Dendritic cell treated with granulocyte-macrophage colony-stimulating factor and Interleukin-4, amounts not matched to agents 40 ng/mL and 50 ng/mL, for 4 days (primary cell): Measurements from ENCODE around the gene PRAMEF6.
"Not testable (repeated sequence)": the region's sequence is repeated elsewhere in the genome, so short reads cannot be mapped to it uniquely, and the experiment has no call there.

Experiments
- H3K27ac Mint-ChIP-seq: one replicate; pipeline ENCODE4 v1.8.0; 2022; ENCODE audit warnings: mild to moderate bottlenecking, mixed read lengths
- H3K27me3 Mint-ChIP-seq: one replicate; pipeline ENCODE4 v1.8.0; 2022; ENCODE audit warnings: mild to moderate bottlenecking, mixed read lengths
- H3K36me3 Mint-ChIP-seq: one replicate; pipeline ENCODE4 v1.8.0; 2022; ENCODE audit warnings: low read depth, mixed read lengths
- H3K4me1 Mint-ChIP-seq: one replicate; pipeline ENCODE4 v1.8.0; 2022; ENCODE audit warnings: low read depth, mixed read lengths
- H3K4me3 Mint-ChIP-seq: one replicate; pipeline ENCODE4 v1.8.0; 2022; ENCODE audit warnings: mild to moderate bottlenecking, moderate library complexity, mixed read lengths
- H3K9me3 Mint-ChIP-seq: one replicate; pipeline ENCODE4 v1.8.0; 2022; ENCODE audit warnings: mixed read lengths
- intact Hi-C: fragments of 100-400 bp; cut with micrococcal nuclease; formaldehyde crosslinking; loops from one replicate; pipeline ENCODE4 v1.15.0; 2022

PRAMEF6 gene

GRCh38 chr1:12947480-12947879 lies at the start of gene PRAMEF6:
TSS of gene PRAMEF6 (minus strand) at chr1:12947580. CDS start at chr1:12942518, 5,062 bp downstream.
- H3K36me3 Mint-ChIP-seq, H3K4me3 Mint-ChIP-seq, H3K9me3 Mint-ChIP-seq, H3K4me1 Mint-ChIP-seq, H3K27me3 Mint-ChIP-seq, intact Hi-C loops, H3K27ac Mint-ChIP-seq: not testable (repeated sequence)

GRCh38 chr1:12924368-12924767 lies 23.0 kb downstream of the PRAMEF6 start:
- H3K27ac Mint-ChIP-seq, H3K27me3 Mint-ChIP-seq, intact Hi-C loops, H3K4me3 Mint-ChIP-seq, H3K36me3 Mint-ChIP-seq, H3K9me3 Mint-ChIP-seq, H3K4me1 Mint-ChIP-seq: not testable (repeated sequence)

- H3K27me3 Mint-ChIP-seq, H3K4me3 Mint-ChIP-seq, H3K9me3 Mint-ChIP-seq, H3K36me3 Mint-ChIP-seq, H3K4me1 Mint-ChIP-seq, intact Hi-C loops, H3K27ac Mint-ChIP-seq: not testable (repeated sequence)
These were observed 25.6 kb downstream of the PRAMEF6 start for GRCh38 chr1:12921749-12922148.

GRCh38 chr1:12916310-12916709 lies 31.1 kb downstream of the PRAMEF6 start, which contains the start of gene PRAMEF7:
TSS of gene PRAMEF7 (plus strand) at chr1:12916610. CDS start at chr1:12917693, 1,083 bp downstream.
- H3K4me3 Mint-ChIP-seq, intact Hi-C loops: not testable (repeated sequence)

GRCh38 chr1:12903793-12904572 lies 43.4 kb downstream of the PRAMEF6 start:
- H3K4me3 Mint-ChIP-seq, H3K9me3 Mint-ChIP-seq, intact Hi-C loops, H3K27ac Mint-ChIP-seq, H3K4me1 Mint-ChIP-seq, H3K27me3 Mint-ChIP-seq, H3K36me3 Mint-ChIP-seq: not testable (repeated sequence)

More at GRCh38 chr1:12916310-12916709, 31.1 kb downstream of the PRAMEF6 start, which contains the start of gene PRAMEF7:
- H3K36me3 Mint-ChIP-seq, H3K4me1 Mint-ChIP-seq, H3K27ac Mint-ChIP-seq, H3K9me3 Mint-ChIP-seq, H3K27me3 Mint-ChIP-seq: not testable (repeated sequence)

- H3K4me1 Mint-ChIP-seq, H3K9me3 Mint-ChIP-seq, H3K27ac Mint-ChIP-seq, H3K4me3 Mint-ChIP-seq, H3K27me3 Mint-ChIP-seq, H3K36me3 Mint-ChIP-seq, intact Hi-C loops: not testable (repeated sequence)
These were observed 48.2 kb downstream of the PRAMEF6 start for GRCh38 chr1:12899186-12899585.

GRCh38 chr1:12898170-12898569 lies 49.2 kb downstream of the PRAMEF6 start, which contains the start of gene PRAMEF10:
TSS of gene PRAMEF10 (minus strand) at chr1:12898270. CDS start at chr1:12895847, 2,423 bp downstream.
- intact Hi-C loops, H3K4me1 Mint-ChIP-seq, H3K27me3 Mint-ChIP-seq, H3K9me3 Mint-ChIP-seq, H3K4me3 Mint-ChIP-seq, H3K27ac Mint-ChIP-seq, H3K36me3 Mint-ChIP-seq: not testable (repeated sequence)
